ENCODE results near the gene C12orf75.
"Not testable (repeated sequence)": the region's sequence is repeated elsewhere in the genome, so short reads cannot be mapped to it uniquely, and the experiment has no call there.

C12orf75 gene

GRCh38 chr12:105334001-105334400 is 3.5 kb downstream of the C12orf75 start:
- no peaks in the 10 kb centered on the region for H3K9me3 ChIP-seq (ENCODE audit: control insufficient read depth in 1 of 2, low read length in 2 of 2)
- H3K27ac ChIP-seq (ENCODE audit: low read depth, low read length), result no peak overlapping the region
- H3K4me1 ChIP-seq (ENCODE audit: control insufficient read depth in 1 of 2, insufficient read depth in 2 of 2, low read length in 2 of 2), result peaks cover 5 to 10% of the 10 kb centered on the region in 2 donors
- no peaks in the 10 kb centered on the region for H3K27me3 ChIP-seq (ENCODE audit: control insufficient read depth in 1 of 2, insufficient read depth in 2 of 2, low read length in 2 of 2)
- no peaks in the 10 kb centered on the region for H3K36me3 ChIP-seq (ENCODE audit: control insufficient read depth in 1 of 2, insufficient read depth in 2 of 2, low read length in 2 of 2)
- H3K9ac ChIP-seq (ENCODE audit: low read depth in 1 of 2, low read length in 2 of 2), result no peak overlapping the region
- no peak overlapping the region for H3K4me3 ChIP-seq (ENCODE audit: low read depth in 1 of 2, low read length in 2 of 2)

GRCh38 chr12:105334582-105334981 is 4.1 kb downstream of the C12orf75 start:
- H3K9ac ChIP-seq (ENCODE audit: low read depth in 1 of 2, low read length in 2 of 2), result no peak overlapping the region
- H3K36me3 ChIP-seq (ENCODE audit: control insufficient read depth in 1 of 2, insufficient read depth in 2 of 2, low read length in 2 of 2), result no peaks in the 10 kb centered on the region
- no peaks in the 10 kb centered on the region for H3K27me3 ChIP-seq (ENCODE audit: control insufficient read depth in 1 of 2, insufficient read depth in 2 of 2, low read length in 2 of 2)
- no peak overlapping the region for H3K27ac ChIP-seq (ENCODE audit: low read depth, low read length)
- H3K9me3 ChIP-seq (ENCODE audit: control insufficient read depth in 1 of 2, low read length in 2 of 2), result no peaks in the 10 kb centered on the region
- no peak overlapping the region for H3K4me3 ChIP-seq (ENCODE audit: low read depth in 1 of 2, low read length in 2 of 2)
- peaks cover 5 to 10% of the 10 kb centered on the region in 2 donors for H3K4me1 ChIP-seq (ENCODE audit: control insufficient read depth in 1 of 2, insufficient read depth in 2 of 2, low read length in 2 of 2)

- peaks cover 3 to 4% of the 10 kb centered on the region in 2 donors for H3K9me3 ChIP-seq (ENCODE audit: control insufficient read depth in 1 of 2, low read length in 2 of 2)
- H3K27ac ChIP-seq (ENCODE audit: low read depth, low read length), result no peak overlapping the region
- no peak overlapping the region for H3K9ac ChIP-seq (ENCODE audit: low read depth in 1 of 2, low read length in 2 of 2)
- H3K4me1 ChIP-seq (ENCODE audit: control insufficient read depth in 1 of 2, insufficient read depth in 2 of 2, low read length in 2 of 2), result peaks cover 0 to 3% of the 10 kb centered on the region in 2 donors
- no peak overlapping the region for H3K4me3 ChIP-seq (ENCODE audit: low read depth in 1 of 2, low read length in 2 of 2)
- no peaks in the 10 kb centered on the region for H3K36me3 ChIP-seq (ENCODE audit: control insufficient read depth in 1 of 2, insufficient read depth in 2 of 2, low read length in 2 of 2)
- H3K27me3 ChIP-seq (ENCODE audit: control insufficient read depth in 1 of 2, insufficient read depth in 2 of 2, low read length in 2 of 2), result no peaks in the 10 kb centered on the region
These were observed 5.4 kb downstream of the C12orf75 start for GRCh38 chr12:105335856-105336255.

- Histone ChIP-seq H3K27ac (ENCODE audit: low read depth, low read length) (no peak overlapping the region), H3K27me3 (ENCODE audit: control insufficient read depth in 1 of 2, insufficient read depth in 2 of 2, low read length in 2 of 2) (no peaks in the 10 kb centered on the region), H3K4me3 (ENCODE audit: low read depth in 1 of 2, low read length in 2 of 2) (no peak overlapping the region), H3K9ac (ENCODE audit: low read depth in 1 of 2, low read length in 2 of 2) (no peak overlapping the region), H3K4me1 (ENCODE audit: control insufficient read depth in 1 of 2, insufficient read depth in 2 of 2, low read length in 2 of 2) (peaks cover 0 to 3% of the 10 kb centered on the region in 2 donors), H3K9me3 (ENCODE audit: control insufficient read depth in 1 of 2, low read length in 2 of 2) (peaks cover 3 to 5% of the 10 kb centered on the region in 2 donors), H3K36me3 (ENCODE audit: control insufficient read depth in 1 of 2, insufficient read depth in 2 of 2, low read length in 2 of 2) (no peaks in the 10 kb centered on the region)
These were observed 5.9 kb downstream of the C12orf75 start for GRCh38 chr12:105336411-105336810.

- Histone ChIP-seq H3K27me3 (ENCODE audit: control insufficient read depth in 1 of 2, insufficient read depth in 2 of 2, low read length in 2 of 2) (no peaks in the 10 kb centered on the region), H3K9me3 (ENCODE audit: control insufficient read depth in 1 of 2, low read length in 2 of 2) (peaks cover 3 to 5% of the 10 kb centered on the region in 2 donors), H3K9ac (ENCODE audit: low read depth in 1 of 2, low read length in 2 of 2) (no peak overlapping the region), H3K27ac (ENCODE audit: low read depth, low read length) (no peak overlapping the region), H3K4me3 (ENCODE audit: low read depth in 1 of 2, low read length in 2 of 2) (no peak overlapping the region), H3K4me1 (ENCODE audit: control insufficient read depth in 1 of 2, insufficient read depth in 2 of 2, low read length in 2 of 2) (no peaks in the 10 kb centered on the region), H3K36me3 (ENCODE audit: control insufficient read depth in 1 of 2, insufficient read depth in 2 of 2, low read length in 2 of 2) (no peaks in the 10 kb centered on the region)
These were observed 6.9 kb downstream of the C12orf75 start for GRCh38 chr12:105337391-105337790.

GRCh38 chr12:105338966-105339365 is 8.5 kb downstream of the C12orf75 start:
- Histone ChIP-seq H3K36me3 (ENCODE audit: control insufficient read depth in 1 of 2, insufficient read depth in 2 of 2, low read length in 2 of 2) (no peaks in the 10 kb centered on the region), H3K4me3 (ENCODE audit: low read depth in 1 of 2, low read length in 2 of 2) (no peak overlapping the region), H3K9me3 (ENCODE audit: control insufficient read depth in 1 of 2, low read length in 2 of 2) (peaks cover 3 to 5% of the 10 kb centered on the region in 2 donors), H3K27ac (ENCODE audit: low read depth, low read length) (no peak overlapping the region), H3K27me3 (ENCODE audit: control insufficient read depth in 1 of 2, insufficient read depth in 2 of 2, low read length in 2 of 2) (no peaks in the 10 kb centered on the region), H3K9ac (ENCODE audit: low read depth in 1 of 2, low read length in 2 of 2) (no peak overlapping the region), H3K4me1 (ENCODE audit: control insufficient read depth in 1 of 2, insufficient read depth in 2 of 2, low read length in 2 of 2) (no peaks in the 10 kb centered on the region)

- no peaks in the 10 kb centered on the region for H3K4me1 ChIP-seq (ENCODE audit: control insufficient read depth in 1 of 2, insufficient read depth in 2 of 2, low read length in 2 of 2)
- no peak overlapping the region for H3K4me3 ChIP-seq (ENCODE audit: low read depth in 1 of 2, low read length in 2 of 2)
- no peak overlapping the region for H3K9ac ChIP-seq (ENCODE audit: low read depth in 1 of 2, low read length in 2 of 2)
- H3K9me3 ChIP-seq (ENCODE audit: control insufficient read depth in 1 of 2, low read length in 2 of 2), result peaks cover 3 to 5% of the 10 kb centered on the region in 2 donors
- no peaks in the 10 kb centered on the region for H3K36me3 ChIP-seq (ENCODE audit: control insufficient read depth in 1 of 2, insufficient read depth in 2 of 2, low read length in 2 of 2)
- no peaks in the 10 kb centered on the region for H3K27me3 ChIP-seq (ENCODE audit: control insufficient read depth in 1 of 2, insufficient read depth in 2 of 2, low read length in 2 of 2)
- H3K27ac ChIP-seq (ENCODE audit: low read depth, low read length), result no peak overlapping the region
These were observed 10.5 kb downstream of the C12orf75 start for GRCh38 chr12:105341010-105341409.

GRCh38 chr12:105341620-105342019 is 11.1 kb downstream of the C12orf75 start:
- H3K27me3 ChIP-seq (ENCODE audit: control insufficient read depth in 1 of 2, insufficient read depth in 2 of 2, low read length in 2 of 2); H3K36me3 ChIP-seq (ENCODE audit: control insufficient read depth in 1 of 2, insufficient read depth in 2 of 2, low read length in 2 of 2); H3K4me1 ChIP-seq (ENCODE audit: control insufficient read depth in 1 of 2, insufficient read depth in 2 of 2, low read length in 2 of 2); H3K9ac ChIP-seq (ENCODE audit: low read depth in 1 of 2, low read length in 2 of 2); H3K9me3 ChIP-seq (ENCODE audit: control insufficient read depth in 1 of 2, low read length in 2 of 2); H3K27ac ChIP-seq (ENCODE audit: low read depth, low read length); H3K4me3 ChIP-seq (ENCODE audit: low read depth in 1 of 2, low read length in 2 of 2): not testable (repeated sequence)

GRCh38 chr12:105342464-105342863 is 12.0 kb downstream of the C12orf75 start:
- Histone ChIP-seq H3K36me3 (ENCODE audit: control insufficient read depth in 1 of 2, insufficient read depth in 2 of 2, low read length in 2 of 2) (no peaks in the 10 kb centered on the region), H3K4me1 (ENCODE audit: control insufficient read depth in 1 of 2, insufficient read depth in 2 of 2, low read length in 2 of 2) (no peaks in the 10 kb centered on the region), H3K4me3 (ENCODE audit: low read depth in 1 of 2, low read length in 2 of 2) (no peak overlapping the region), H3K27me3 (ENCODE audit: control insufficient read depth in 1 of 2, insufficient read depth in 2 of 2, low read length in 2 of 2) (no peaks in the 10 kb centered on the region), H3K9me3 (ENCODE audit: control insufficient read depth in 1 of 2, low read length in 2 of 2) (peaks cover 3 to 5% of the 10 kb centered on the region in 2 donors), H3K27ac (ENCODE audit: low read depth, low read length) (no peak overlapping the region), H3K9ac (ENCODE audit: low read depth in 1 of 2, low read length in 2 of 2) (no peak overlapping the region)

- no peak overlapping the region for H3K9ac ChIP-seq (ENCODE audit: low read depth in 1 of 2, low read length in 2 of 2)
- H3K4me1 ChIP-seq (ENCODE audit: control insufficient read depth in 1 of 2, insufficient read depth in 2 of 2, low read length in 2 of 2), result no peaks in the 10 kb centered on the region
- H3K9me3 ChIP-seq (ENCODE audit: control insufficient read depth in 1 of 2, low read length in 2 of 2), result peaks cover 3 to 5% of the 10 kb centered on the region in 2 donors
- H3K27ac ChIP-seq (ENCODE audit: low read depth, low read length), result no peak overlapping the region
- H3K4me3 ChIP-seq (ENCODE audit: low read depth in 1 of 2, low read length in 2 of 2), result no peak overlapping the region
- no peaks in the 10 kb centered on the region for H3K27me3 ChIP-seq (ENCODE audit: control insufficient read depth in 1 of 2, insufficient read depth in 2 of 2, low read length in 2 of 2)
- H3K36me3 ChIP-seq (ENCODE audit: control insufficient read depth in 1 of 2, insufficient read depth in 2 of 2, low read length in 2 of 2), result no peaks in the 10 kb centered on the region
These were observed 13.3 kb downstream of the C12orf75 start for GRCh38 chr12:105343836-105344235.

- no peaks in the 10 kb centered on the region for H3K27me3 ChIP-seq (ENCODE audit: control insufficient read depth in 1 of 2, insufficient read depth in 2 of 2, low read length in 2 of 2)
- H3K27ac ChIP-seq (ENCODE audit: low read depth, low read length), result no peak overlapping the region
- H3K9me3 ChIP-seq (ENCODE audit: control insufficient read depth in 1 of 2, low read length in 2 of 2), result no peaks in the 10 kb centered on the region
- no peak overlapping the region for H3K9ac ChIP-seq (ENCODE audit: low read depth in 1 of 2, low read length in 2 of 2)
- no peaks in the 10 kb centered on the region for H3K36me3 ChIP-seq (ENCODE audit: control insufficient read depth in 1 of 2, insufficient read depth in 2 of 2, low read length in 2 of 2)
- H3K4me3 ChIP-seq (ENCODE audit: low read depth in 1 of 2, low read length in 2 of 2), result no peak overlapping the region
- H3K4me1 ChIP-seq (ENCODE audit: control insufficient read depth in 1 of 2, insufficient read depth in 2 of 2, low read length in 2 of 2), result no peaks in the 10 kb centered on the region
These were observed 17.0 kb downstream of the C12orf75 start for GRCh38 chr12:105347499-105347898.

Data from duodenal mucosa (tissue), 2 donors.